Measurements from ENCODE around the gene ASIC3. TPM values are rescaled to one million over a fixed set of nuclear protein-coding genes. Genes with fewer than 3 reads are reported as not detected.

ASIC3 gene
- total and polyA plus RNA-seq, 2 of the 8 experiments (the other 6 are each of a cell fraction or from before 2014, with no cell fraction given) = 1.6 to 1.9 TPM

DNA sequence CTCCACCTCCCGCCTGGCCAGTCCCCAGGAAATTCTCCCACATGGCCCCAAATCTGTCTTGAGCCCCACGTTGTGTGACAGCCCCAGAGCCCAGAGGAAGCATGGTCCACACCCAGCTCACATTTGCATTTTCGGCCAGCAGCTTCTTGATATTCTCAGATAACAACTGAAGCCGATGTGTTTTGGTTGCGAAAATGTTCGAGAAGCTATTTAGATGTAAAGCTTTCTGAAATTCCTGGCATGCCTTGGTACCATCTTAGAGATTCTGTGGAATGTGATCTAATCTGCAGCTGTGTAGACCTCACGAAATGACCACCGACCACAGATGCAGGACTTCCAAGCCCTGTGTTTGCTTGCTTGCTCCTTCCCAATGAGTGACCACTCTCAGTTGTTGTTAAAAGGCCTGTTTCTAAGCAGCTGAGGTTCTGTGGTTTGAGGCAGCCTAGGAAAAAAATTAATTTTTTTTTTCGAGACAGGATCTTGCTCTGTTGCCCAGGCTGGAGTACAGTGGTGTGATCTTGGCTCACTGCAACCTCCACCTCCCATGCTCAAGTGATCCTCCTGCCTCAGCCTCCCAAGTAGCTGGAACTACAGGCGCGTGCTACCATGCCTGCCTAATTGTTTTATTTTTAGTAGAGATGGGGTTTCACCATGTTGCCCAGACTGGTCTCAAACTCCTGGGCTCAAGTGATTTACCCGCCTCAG, 19.9 kb downstream of the ASIC3 start:
- no peak overlapping the region for H2BK15ac ChIP-seq (ENCODE audit: low read length)
- H3K23ac ChIP-seq (ENCODE audit: insufficient read length) = no peak overlapping the region
- H3K79me1 ChIP-seq (ENCODE audit: low read depth, low read length) = peaks cover 3% of the 10 kb centered on the region; the same call in 1 of the 2 replicates
- no peak overlapping the region for H3K4ac ChIP-seq (replicated peaks; ENCODE audit: insufficient read length, low read depth, low read length)
- H3K4me1 ChIP-seq (replicated peaks in 1 of 4; ENCODE audit: control insufficient read depth in 3 of 4, insufficient read depth in 4 of 4, low read length in 3 of 4) = peaks cover 3 to 9% (median 7%) of the 10 kb centered on the region in 4 experiments
- no peaks in the 10 kb centered on the region for H3K9me3 ChIP-seq (ENCODE audit: insufficient read depth in 2 of 2, low read depth in 1 of 2, low read length in 1 of 2)
- H3K4me2 ChIP-seq (ENCODE audit: insufficient read depth in 1 of 2, low read depth in 2 of 2, low read length in 2 of 2) = peak overlapping the region in 1 of 2 experiments; percentile 19; a peak in 2 of 4 replicates
- H2BK12ac ChIP-seq (ENCODE audit: low read depth, low read length) = no peak overlapping the region
- no peak overlapping the region for H4K8ac ChIP-seq (ENCODE audit: extremely low read depth, insufficient read depth, low read length)
- DNase-seq (ENCODE audit: low read depth in 1 of 2, low spot score in 2 of 2) (no peak), FAIRE-seq (peak; percentile 45)
- H3K36me3 ChIP-seq (ENCODE audit: control insufficient read depth in 2 of 4, insufficient read depth in 4 of 4, low read length in 3 of 4) = peaks cover 18 to 64% (median 43%) of the 10 kb centered on the region in 4 experiments
- H4K20me1 ChIP-seq (replicated peaks in 1 of 2; ENCODE audit: control insufficient read depth in 1 of 2, insufficient read depth in 2 of 2, low read length in 2 of 2) = peaks cover 5 to 11% of the 10 kb centered on the region in 2 experiments
- whole genome bisulfite sequencing, 2 experiments (ENCODE audit: extremely low coverage in 1 of 2, insufficient coverage in 1 of 2, insufficient read length in 1 of 2, insufficient replicate concordance in 2 of 2, low coverage in 1 of 2, low lambda C conversion rate in 2 of 2, missing lambda C conversion rate in 1 of 2) = 76% methylated on average over 12 of the region's 12 CpGs; no CpG with 5 or more reads in 1 of the 2 experiments
- H2BK5ac ChIP-seq (ENCODE audit: low read depth, low read length) = peak overlapping the region; percentile 61
- H3K27me3 ChIP-seq (replicated peaks in 1 of 4; ENCODE audit: control insufficient read depth in 3 of 4, extremely low read depth in 1 of 4, insufficient read depth in 3 of 4, low read length in 3 of 4) = no peaks in the 10 kb centered on the region
- H2AFZ ChIP-seq (ENCODE audit: low read length) = no peak overlapping the region
- H2BK20ac ChIP-seq (ENCODE audit: low read length) = no peak overlapping the region
- no peak overlapping the region for H3K14ac ChIP-seq (ENCODE audit: insufficient read length)
- TF ChIP-seq KDM1A (IDR thresholded peaks at IDR 0.05; ENCODE audit: borderline replicate concordance, low read length) = 0 out of 2 replicates have a peak, but pooled peaks have one; percentile 10
- TF ChIP-seq SP1 (IDR thresholded peaks at IDR 0.05; ENCODE audit: low read depth, low read length) = peak; percentile 14; the same call in 1 of the 2 replicates
- TF ChIP-seq FOSL1 (IDR thresholded peaks at IDR 0.05; ENCODE audit: insufficient read depth, low read depth, low read length) = no peak
- no peak for TF ChIP-seq POLR2AphosphoS5 (IDR thresholded peaks at IDR 0.05; ENCODE audit: low read depth, low read length)
- TF ChIP-seq TAF1 (IDR thresholded peaks at IDR 0.05; ENCODE audit: low read depth, low read length) = no peak
- peak; percentile 93 for TF ChIP-seq TEAD4 (IDR thresholded peaks at IDR 0.05; ENCODE audit: low read depth, low read length)
- TF ChIP-seq BCL11A (IDR thresholded peaks at IDR 0.05; ENCODE audit: low read depth in 2 of 2, low read length in 2 of 2) = no peak
- TF ChIP-seq RBBP5 (IDR thresholded peaks at IDR 0.05; ENCODE audit: borderline replicate concordance, low read depth, low read length) = no peak
- H4K5ac ChIP-seq (ENCODE audit: insufficient read length, low read depth, low read length) = no peak overlapping the region
- peaks cover 2% of the 10 kb centered on the region; the same call in 1 of the 2 replicates for H3K23me2 ChIP-seq (ENCODE audit: low read depth, low read length)
- H3K56ac ChIP-seq (replicated peaks; ENCODE audit: insufficient read length, low read depth, low read length) = no peak overlapping the region
- H2AK5ac ChIP-seq (ENCODE audit: low read depth, low read length) = no peak overlapping the region
- H2BK120ac ChIP-seq (replicated peaks; ENCODE audit: low read depth, low read length) = no peak overlapping the region
- no peak overlapping the region for H3K9ac ChIP-seq (replicated peaks in 1 of 4; ENCODE audit: extremely low read depth in 1 of 4, low read depth in 3 of 4, low read length in 3 of 4)
- no peak overlapping the region for H3K18ac ChIP-seq (ENCODE audit: extremely low read depth, low read length)
- ChIA-PET CTCF (ENCODE audit: partially characterized antibody) (interaction anchor here (0.6 to 9.0 kb wide), 15 partner anchors 9 to 105 kb away, joined by 3 to 81 read pairs (median 3); partner anchors contain the start of gene ATG9B), POLR2A (ENCODE audit: partially characterized antibody) (interaction anchor here (0.6 to 7.9 kb wide), 7 partner anchors 9 to 55 kb away, joined by 3 to 77 read pairs (median 4); partner anchors contain the start of gene FASTK)
- H3K27ac ChIP-seq (ENCODE audit: low read depth, low read length) = no peak overlapping the region
- no peak overlapping the region for H4K91ac ChIP-seq (replicated peaks; ENCODE audit: insufficient read length, low read length)
- no peak overlapping the region for H3K4me3 ChIP-seq (ENCODE audit: extremely low read depth in 1 of 4, insufficient read depth in 2 of 4, low read depth in 3 of 4, low read length in 4 of 4)
- H3K79me2 ChIP-seq (ENCODE audit: control insufficient read depth in 1 of 2, insufficient read depth in 2 of 2, low read length in 2 of 2) = peaks cover 0 to 7% of the 10 kb centered on the region in 2 experiments; a peak in 1 of 4 replicates
